Natural killer cell (primary cell): ENCODE results near the gene CCNL2. TPM values are rescaled to one million over a fixed set of nuclear protein-coding genes. Genes with fewer than 3 reads are reported as not detected.

Experiments used
- ATAC-seq, 3 donors: fragments of 150-1000 bp in 2 of 3; fragments of 200-7000 bp in 1 of 3; cut with Tn5 transposase; 1 replicate in 1 of 3; 2 replicates in 2 of 3; pipeline ENCODE4 v1.10.0; 2021; ENCODE audit warnings: mild to moderate bottlenecking in 2 of 3, moderate library complexity in 2 of 3
- DNase-seq, 2 donors: peaks; one replicate each; pipeline versions ENCODE4 v3.0.0 to v3.0.0-alpha.2; 2013 to 2021; ENCODE audit warnings: mixed read lengths in 1 of 2
- H3K27ac ChIP-seq: one replicate; pipeline ENCODE4 v1.5.1; 2013; ENCODE audit warnings: mild to moderate bottlenecking, low read length
- H3K27me3 ChIP-seq: one replicate; pipeline ENCODE4 v1.6.1; 2013; ENCODE audit warnings: low read length; ENCODE audit not compliant: control insufficient read depth, insufficient read depth
- H3K36me3 ChIP-seq: one replicate; pipeline ENCODE4 v1.6.1; 2013; ENCODE audit warnings: low read length; ENCODE audit not compliant: control insufficient read depth, insufficient read depth
- H3K4me1 ChIP-seq: one replicate; pipeline ENCODE4 v1.6.1; 2013; ENCODE audit warnings: low read length; ENCODE audit not compliant: control insufficient read depth, insufficient read depth
- H3K4me3 ChIP-seq: one replicate; pipeline ENCODE4 v1.5.1; 2013; ENCODE audit warnings: low read length
- H3K9me3 ChIP-seq: one replicate; pipeline ENCODE4 v1.6.1; 2013; ENCODE audit warnings: low read length; ENCODE audit not compliant: control insufficient read depth, insufficient read depth
- H3K27ac Mint-ChIP-seq, 2 donors: one replicate each; pipeline ENCODE4 v1.8.0; 2022; ENCODE audit warnings: mild to moderate bottlenecking in 2 of 2, mixed read lengths in 2 of 2, moderate library complexity in 1 of 2
- H3K27me3 Mint-ChIP-seq, 2 donors: one replicate each; pipeline ENCODE4 v1.8.0; 2022; ENCODE audit warnings: low read depth in 2 of 2, mixed read lengths in 2 of 2
- H3K36me3 Mint-ChIP-seq: one replicate; pipeline ENCODE4 v1.8.0; 2022; ENCODE audit warnings: mixed read lengths
- H3K4me1 Mint-ChIP-seq, 2 donors: one replicate each; pipeline ENCODE4 v1.8.0; 2022; ENCODE audit warnings: mixed read lengths in 2 of 2
- H3K4me3 Mint-ChIP-seq: one replicate; pipeline ENCODE4 v1.8.0; 2022; ENCODE audit warnings: mild to moderate bottlenecking, moderate library complexity, mixed read lengths
- H3K9me3 Mint-ChIP-seq, 2 donors: one replicate each; pipeline ENCODE4 v1.8.0; 2022; ENCODE audit warnings: mixed read lengths in 2 of 2
- WGBS: methylation state at CpG from one replicate; pipeline ENCODE4 v1.1.7; 2013; ENCODE audit warnings: missing lambda C conversion rate; ENCODE audit not compliant: insufficient coverage; 5-methylcytosine and 5-hydroxymethylcytosine counted together
- intact Hi-C: fragments of 100-400 bp; cut with micrococcal nuclease; formaldehyde crosslinking; loops from one replicate; pipeline ENCODE4 v1.14.2; 2022
- total RNA-seq, 4 donors: library from RNA; stranded (reverse); fragments of 120-200 nt in 1 of 4; gene quantifications; one replicate each; pipeline versions ENCODE4 v1.2.3 to v1.2.4, GENCODE V29; 2013 to 2022
- TF ChIP-seq, protein P1 (sequence below): fragments of 200-600 bp; IDR thresholded peaks from one replicate; pipeline ENCODE4 v1.8.0; 2022; ENCODE audit warnings: antibody characterized with exemption

Gene CCNL2
- total RNA-seq, 3 donors from 2014 or later (not counting 1 experiment from before 2014, with no cell fraction given), result 253 to 281 (median 274) TPM

DNA sequence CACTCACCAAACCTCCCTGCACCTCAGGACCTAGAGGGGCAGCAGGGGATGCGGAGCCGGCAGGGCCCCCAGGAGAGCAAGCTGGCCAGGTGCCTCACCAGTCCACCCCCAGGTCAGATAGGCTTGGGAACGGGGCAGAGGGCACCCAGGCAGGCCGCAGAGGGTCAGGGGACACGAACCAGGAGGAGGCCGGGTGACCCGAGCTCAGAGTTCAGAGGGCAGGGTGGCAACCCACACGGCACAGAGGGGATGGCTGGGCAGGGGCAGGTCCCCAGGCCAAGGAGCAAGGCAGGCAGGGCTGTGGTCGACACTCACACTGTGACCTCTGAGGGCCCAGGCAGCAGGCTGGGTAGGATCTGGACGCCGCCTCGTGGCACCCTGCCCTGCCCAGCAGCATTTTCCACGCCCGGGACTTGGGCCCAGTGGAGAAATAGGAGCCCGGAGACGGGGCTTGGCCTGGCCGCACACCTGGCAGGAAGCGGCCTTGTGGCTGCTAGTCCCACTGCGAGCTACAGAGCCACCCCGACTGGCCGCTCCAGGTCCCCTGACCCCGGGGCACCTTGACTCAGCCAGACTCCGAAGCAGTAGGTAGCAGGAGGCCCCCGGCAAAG lies 55.2 kb downstream of the CCNL2 start:
- DNase-seq (no peak), ATAC-seq (no peak)
- Histone ChIP-seq H3K36me3 (peaks cover 2% of the 10 kb centered on the region), H3K27ac (no peak overlapping the region), H3K27me3 (no peaks in the 10 kb centered on the region), H3K9me3 (no peaks in the 10 kb centered on the region), H3K4me3 (no peak overlapping the region), H3K4me1 (peaks cover 11% of the 10 kb centered on the region)
- no peak overlapping the region for H3K4me3 Mint-ChIP-seq
- peaks cover 0 to 26% of the 10 kb centered on the region in 2 donors for H3K4me1 Mint-ChIP-seq
- intact Hi-C loops, result no loop called here
- H3K27ac Mint-ChIP-seq, result peak overlapping the region in 1 of 2 donors; percentile 33
- no peaks in the 10 kb centered on the region for H3K9me3 Mint-ChIP-seq
- TF ChIP-seq, protein P1, sequence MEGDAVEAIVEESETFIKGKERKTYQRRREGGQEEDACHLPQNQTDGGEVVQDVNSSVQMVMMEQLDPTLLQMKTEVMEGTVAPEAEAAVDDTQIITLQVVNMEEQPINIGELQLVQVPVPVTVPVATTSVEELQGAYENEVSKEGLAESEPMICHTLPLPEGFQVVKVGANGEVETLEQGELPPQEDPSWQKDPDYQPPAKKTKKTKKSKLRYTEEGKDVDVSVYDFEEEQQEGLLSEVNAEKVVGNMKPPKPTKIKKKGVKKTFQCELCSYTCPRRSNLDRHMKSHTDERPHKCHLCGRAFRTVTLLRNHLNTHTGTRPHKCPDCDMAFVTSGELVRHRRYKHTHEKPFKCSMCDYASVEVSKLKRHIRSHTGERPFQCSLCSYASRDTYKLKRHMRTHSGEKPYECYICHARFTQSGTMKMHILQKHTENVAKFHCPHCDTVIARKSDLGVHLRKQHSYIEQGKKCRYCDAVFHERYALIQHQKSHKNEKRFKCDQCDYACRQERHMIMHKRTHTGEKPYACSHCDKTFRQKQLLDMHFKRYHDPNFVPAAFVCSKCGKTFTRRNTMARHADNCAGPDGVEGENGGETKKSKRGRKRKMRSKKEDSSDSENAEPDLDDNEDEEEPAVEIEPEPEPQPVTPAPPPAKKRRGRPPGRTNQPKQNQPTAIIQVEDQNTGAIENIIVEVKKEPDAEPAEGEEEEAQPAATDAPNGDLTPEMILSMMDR, result no peak
- no peaks in the 10 kb centered on the region for H3K36me3 Mint-ChIP-seq
- 90% methylated on average over 24 of the region's 24 CpGs for WGBS
- no peaks in the 10 kb centered on the region for H3K27me3 Mint-ChIP-seq

DNA sequence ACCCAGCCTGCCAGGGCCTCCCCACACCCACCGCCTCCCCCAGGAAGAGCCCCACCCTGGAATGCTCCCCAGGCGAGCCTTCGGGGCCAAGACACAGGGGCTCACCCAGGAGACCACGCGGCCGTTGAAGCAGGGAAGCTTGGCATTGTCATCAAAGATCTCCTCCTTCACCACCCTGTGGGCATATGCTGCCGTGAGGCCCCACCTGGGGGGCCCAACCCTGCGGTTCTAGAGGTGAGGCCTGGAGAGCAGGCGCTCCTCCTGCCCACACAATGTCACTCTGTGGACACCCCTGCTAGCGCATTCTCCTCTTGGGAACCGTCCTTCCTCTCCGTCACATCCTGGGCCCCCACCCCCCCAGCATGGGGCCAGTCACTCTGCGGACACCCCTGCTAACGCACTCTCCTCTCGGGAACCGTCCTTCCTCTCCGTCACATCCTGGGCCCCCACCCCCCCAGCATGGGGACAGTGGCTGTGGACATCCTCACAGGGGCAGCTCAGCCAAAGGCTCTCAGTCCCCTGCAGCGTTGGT lies 56.5 kb downstream of the CCNL2 start:
- peaks cover 2% of the 10 kb centered on the region for H3K36me3 ChIP-seq
- WGBS, result 90% methylated on average over 18 of the region's 18 CpGs
- no peak for DNase-seq
- no peaks in the 10 kb centered on the region for H3K9me3 ChIP-seq
- Mint-ChIP-seq H3K36me3 (no peaks in the 10 kb centered on the region), H3K4me1 (peaks cover 0 to 19% of the 10 kb centered on the region in 2 donors), H3K4me3 (no peak overlapping the region), H3K27me3 (no peaks in the 10 kb centered on the region), H3K9me3 (no peaks in the 10 kb centered on the region), H3K27ac (peak overlapping the region in 1 of 2 donors; percentile 33)
- TF ChIP-seq, protein P1, result no peak
- no peak overlapping the region for H3K4me3 ChIP-seq
- no peak for ATAC-seq
- intact Hi-C loops, result no loop called here
- no peaks in the 10 kb centered on the region for H3K27me3 ChIP-seq
- H3K4me1 ChIP-seq, result peaks cover 3% of the 10 kb centered on the region
- H3K27ac ChIP-seq, result no peak overlapping the region

DNA sequence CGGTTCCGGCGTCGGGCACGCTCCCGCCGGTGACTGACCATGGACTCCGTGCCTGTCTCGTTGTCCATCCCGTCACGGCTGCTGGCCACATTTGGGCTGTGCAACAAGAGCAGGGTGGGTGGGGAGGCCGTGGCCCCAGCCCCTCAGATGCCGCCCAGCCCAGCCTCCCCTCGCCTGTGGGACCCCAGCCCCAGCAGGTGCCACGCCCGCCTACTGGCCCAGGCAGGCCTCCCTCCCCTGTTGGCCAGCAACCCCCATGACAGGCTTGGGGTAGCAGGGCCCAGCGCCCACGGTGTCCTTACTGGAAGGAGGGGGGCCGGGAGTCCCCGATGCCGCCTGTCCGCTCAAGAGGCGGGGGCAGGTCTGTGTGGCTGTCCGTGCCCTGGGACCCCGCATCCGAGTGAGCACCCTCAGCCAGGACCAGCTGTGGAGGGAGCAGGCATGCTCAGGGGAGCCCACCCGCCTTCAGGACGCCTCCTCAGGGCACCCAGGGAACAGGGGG lies 57.0 kb downstream of the CCNL2 start:
- Mint-ChIP-seq H3K27ac (no peak overlapping the region), H3K4me1 (peaks cover 0 to 14% of the 10 kb centered on the region in 2 donors), H3K9me3 (no peaks in the 10 kb centered on the region), H3K36me3 (no peaks in the 10 kb centered on the region), H3K4me3 (no peak overlapping the region), H3K27me3 (no peaks in the 10 kb centered on the region)
- DNase-seq, result no peak
- no peak for ATAC-seq
- Histone ChIP-seq H3K27ac (no peak overlapping the region), H3K4me3 (no peak overlapping the region), H3K4me1 (no peaks in the 10 kb centered on the region), H3K9me3 (no peaks in the 10 kb centered on the region), H3K36me3 (peaks cover 2% of the 10 kb centered on the region), H3K27me3 (no peaks in the 10 kb centered on the region)
- WGBS, result 98% methylated on average over 28 of the region's 28 CpGs
- intact Hi-C loops, result no loop called here
- TF ChIP-seq, protein P1, result no peak
